ENCODE data around the gene SLC34A2.

DNA sequence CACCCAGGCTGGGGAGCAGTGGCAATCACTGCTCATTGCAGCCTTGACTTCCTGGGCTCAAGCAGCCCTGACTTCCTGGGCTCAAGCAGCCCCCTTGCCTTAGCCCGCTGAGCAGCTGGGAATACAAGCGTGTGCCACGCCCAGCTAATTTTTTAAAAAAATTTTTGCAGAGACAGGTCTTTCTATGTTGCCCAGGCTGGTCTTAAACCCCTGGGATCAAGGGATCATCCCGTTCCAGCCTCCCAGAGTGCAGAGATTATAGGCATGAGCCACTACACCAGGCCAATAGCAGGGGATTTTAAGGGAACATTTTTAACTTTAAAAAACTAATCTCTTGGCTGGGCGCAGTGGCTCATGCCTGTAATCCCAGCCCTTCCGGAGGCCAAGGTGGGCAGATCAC lies 5.3 kb upstream of the SLC34A2 start:
- TF ChIP-seq EP300 (IDR thresholded peaks at IDR 0.05) (no peak), POLR2AphosphoS5 (IDR thresholded peaks at IDR 0.05) (no peak)
- TF ChIP-seq, protein P1, sequence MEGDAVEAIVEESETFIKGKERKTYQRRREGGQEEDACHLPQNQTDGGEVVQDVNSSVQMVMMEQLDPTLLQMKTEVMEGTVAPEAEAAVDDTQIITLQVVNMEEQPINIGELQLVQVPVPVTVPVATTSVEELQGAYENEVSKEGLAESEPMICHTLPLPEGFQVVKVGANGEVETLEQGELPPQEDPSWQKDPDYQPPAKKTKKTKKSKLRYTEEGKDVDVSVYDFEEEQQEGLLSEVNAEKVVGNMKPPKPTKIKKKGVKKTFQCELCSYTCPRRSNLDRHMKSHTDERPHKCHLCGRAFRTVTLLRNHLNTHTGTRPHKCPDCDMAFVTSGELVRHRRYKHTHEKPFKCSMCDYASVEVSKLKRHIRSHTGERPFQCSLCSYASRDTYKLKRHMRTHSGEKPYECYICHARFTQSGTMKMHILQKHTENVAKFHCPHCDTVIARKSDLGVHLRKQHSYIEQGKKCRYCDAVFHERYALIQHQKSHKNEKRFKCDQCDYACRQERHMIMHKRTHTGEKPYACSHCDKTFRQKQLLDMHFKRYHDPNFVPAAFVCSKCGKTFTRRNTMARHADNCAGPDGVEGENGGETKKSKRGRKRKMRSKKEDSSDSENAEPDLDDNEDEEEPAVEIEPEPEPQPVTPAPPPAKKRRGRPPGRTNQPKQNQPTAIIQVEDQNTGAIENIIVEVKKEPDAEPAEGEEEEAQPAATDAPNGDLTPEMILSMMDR (IDR thresholded peaks at IDR 0.05): no peak

Measured in suprapubic skin (tissue), 4 donors.